Medulla oblongata (tissue), 1 donor: Measurements from ENCODE around the gene DIP2C.
"Not testable (repeated sequence)": the region's sequence is repeated elsewhere in the genome, so short reads cannot be mapped to it uniquely, and the experiment has no call there.

Experiments
- DNase-seq: peaks from one replicate; pipeline ENCODE4 v3.0.0-alpha.2; 2015; ENCODE audit errors: extremely low spot score

The DIP2C gene

GRCh38 chr10:641149-642010 lies 48.1 kb downstream of the DIP2C start:
- DNase-seq, result no peak

- DNase-seq, result no peak
These were observed 48.8 kb downstream of the DIP2C start for GRCh38 chr10:640673-641045.

GRCh38 chr10:639751-640672 lies 49.5 kb downstream of the DIP2C start:
- peak; percentile 51 for DNase-seq

- no peak for DNase-seq
These were observed 50.3 kb downstream of the DIP2C start for GRCh38 chr10:639001-639750.

- DNase-seq, result no peak
These were observed 51.7 kb downstream of the DIP2C start for GRCh38 chr10:637771-638195.

- no peak for DNase-seq
These were observed 52.2 kb downstream of the DIP2C start for GRCh38 chr10:637221-637620.

- no peak for DNase-seq
These were observed 52.7 kb downstream of the DIP2C start for GRCh38 chr10:636769-637168.

GRCh38 chr10:636016-636730 lies 53.3 kb downstream of the DIP2C start:
- DNase-seq, result no peak

- DNase-seq, result no peak
These were observed 54.2 kb downstream of the DIP2C start for GRCh38 chr10:635088-635861.

- DNase-seq, result no peak
These were observed 55.2 kb downstream of the DIP2C start for GRCh38 chr10:634256-634655.

- no peak for DNase-seq
These were observed 55.9 kb downstream of the DIP2C start for GRCh38 chr10:633279-634245.

GRCh38 chr10:632807-633177 lies 56.7 kb downstream of the DIP2C start:
- not testable (repeated sequence) for DNase-seq

GRCh38 chr10:632155-632806 lies 57.2 kb downstream of the DIP2C start:
- DNase-seq, result not testable (repeated sequence)

GRCh38 chr10:631266-631665 lies 58.2 kb downstream of the DIP2C start:
- DNase-seq, result no peak

GRCh38 chr10:630581-631073 lies 58.8 kb downstream of the DIP2C start:
- no peak for DNase-seq

- no peak for DNase-seq
These were observed 60.1 kb downstream of the DIP2C start for GRCh38 chr10:629186-629998.

GRCh38 chr10:628386-629045 lies 61.0 kb downstream of the DIP2C start:
- DNase-seq, result peak; percentile 80
